Cerebellar cortex (tissue), 1 donor: ENCODE results near the gene COPB1.

Experiments
- DNase-seq: peaks from one replicate; pipeline ENCODE4 v3.0.0-alpha.2; 2015; ENCODE audit warnings: low spot score

Gene COPB1

DNA sequence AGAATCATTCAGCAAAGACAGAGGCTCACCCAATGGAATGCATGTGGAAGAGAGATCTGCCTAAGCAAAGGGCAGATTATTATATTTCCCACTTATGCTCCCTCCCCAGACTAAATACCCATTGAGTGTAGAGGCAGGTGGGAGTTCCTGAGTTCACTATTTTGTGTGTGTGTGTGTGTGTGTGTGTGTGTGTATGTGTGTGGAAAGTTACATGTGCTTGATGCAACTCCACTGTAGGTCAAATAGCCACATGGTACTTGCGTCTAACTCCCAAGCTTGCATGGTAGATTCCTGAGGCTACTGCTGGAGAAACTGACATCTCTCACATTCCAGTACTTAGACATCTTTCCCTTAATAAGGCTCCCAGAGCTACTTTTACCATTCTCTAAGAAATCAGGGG is 3.4 kb upstream of the COPB1 start:
- peak; percentile 29 for DNase-seq

DNA sequence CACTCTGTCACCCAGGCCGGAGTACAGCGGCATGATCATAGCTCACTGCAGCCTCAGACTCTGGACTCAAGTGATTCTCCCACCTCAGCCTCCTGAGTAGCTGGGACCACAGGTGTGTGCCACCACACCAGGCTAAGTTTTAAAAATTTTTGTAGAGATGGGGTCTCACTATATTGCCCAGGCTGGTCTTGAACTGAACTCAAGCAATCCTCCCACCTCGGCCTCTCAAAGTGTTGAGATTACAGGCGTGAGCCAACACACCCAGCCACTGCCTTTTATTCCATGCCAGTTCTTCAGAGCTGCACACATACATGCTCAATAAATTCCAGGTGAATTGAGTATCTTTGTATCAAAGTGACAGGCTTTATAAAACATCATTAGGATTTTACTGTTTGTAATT is 2.4 kb upstream of the COPB1 start:
- no peak for DNase-seq

DNA sequence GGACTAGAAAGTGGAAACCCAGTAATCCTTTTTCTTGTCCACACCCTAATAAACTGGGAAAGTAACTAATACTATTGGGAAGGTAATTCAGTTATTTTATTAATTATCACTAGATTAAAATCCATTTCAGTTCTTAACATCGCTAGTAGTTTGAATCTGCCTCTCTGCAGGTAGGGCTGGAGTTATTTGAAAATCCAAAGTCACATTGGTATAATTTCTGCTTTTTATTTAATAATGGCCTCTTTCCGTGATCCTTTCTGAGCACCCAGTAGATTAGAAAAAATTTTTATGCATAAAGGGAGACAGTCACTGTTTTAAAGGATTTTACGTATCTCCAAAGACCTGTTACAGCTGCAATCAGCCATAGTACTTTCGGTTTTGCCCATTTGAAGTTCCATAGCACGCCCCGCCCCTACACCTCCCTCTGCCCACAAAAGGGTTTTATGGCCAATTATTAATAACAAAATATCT is 605 bp upstream of the COPB1 start:
- peak; percentile 35 for DNase-seq

DNA sequence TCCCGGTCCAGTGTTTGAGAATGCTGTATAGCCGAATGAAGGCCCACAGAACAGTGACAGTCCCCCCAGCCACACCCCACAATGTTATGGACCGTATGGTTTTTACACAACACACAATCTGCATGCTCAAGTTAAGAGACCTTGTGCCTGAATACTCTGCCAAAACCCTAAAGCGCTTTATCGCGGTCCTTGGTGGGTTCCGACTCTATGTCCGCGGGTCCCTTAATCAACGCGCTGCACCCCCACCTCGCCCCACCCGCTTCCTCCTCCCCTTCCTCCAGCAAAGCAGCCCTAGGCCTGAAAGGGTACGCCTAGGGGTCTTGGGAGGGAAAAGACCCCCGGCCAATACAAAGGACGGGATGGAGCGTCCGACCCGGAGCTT is 442 bp downstream of the COPB1 start:
- peak; percentile 10 for DNase-seq

- DNase-seq: no peak
Observed at GRCh38 chr11:14480716-14481115, 18.9 kb downstream of the COPB1 start.

DNA sequence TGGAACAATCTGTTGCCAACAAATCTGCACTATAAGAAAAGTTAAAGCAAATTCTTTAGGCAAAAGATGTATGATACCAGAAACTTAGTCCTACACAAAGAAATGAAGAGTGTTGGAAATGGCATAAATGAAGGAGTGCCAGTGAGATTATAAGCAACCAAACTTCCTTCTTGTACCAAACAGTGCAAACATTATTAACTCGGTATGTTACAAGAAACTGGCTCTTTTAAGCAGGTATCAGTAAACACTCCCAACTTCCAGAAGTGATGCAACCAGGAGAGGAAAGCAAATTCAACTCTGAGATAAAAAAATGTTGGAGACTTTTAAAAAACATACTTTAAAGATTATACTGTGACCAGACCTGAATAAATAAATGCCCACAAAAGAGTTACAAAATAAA is 28.5 kb downstream of the COPB1 start:
- no peak for DNase-seq

GRCh38 chr11:14463623-14464022 is 36.0 kb downstream of the COPB1 start:
- DNase-seq: no peak

GRCh38 chr11:14460147-14460546 is 39.5 kb downstream of the COPB1 start:
- DNase-seq: no peak

DNA sequence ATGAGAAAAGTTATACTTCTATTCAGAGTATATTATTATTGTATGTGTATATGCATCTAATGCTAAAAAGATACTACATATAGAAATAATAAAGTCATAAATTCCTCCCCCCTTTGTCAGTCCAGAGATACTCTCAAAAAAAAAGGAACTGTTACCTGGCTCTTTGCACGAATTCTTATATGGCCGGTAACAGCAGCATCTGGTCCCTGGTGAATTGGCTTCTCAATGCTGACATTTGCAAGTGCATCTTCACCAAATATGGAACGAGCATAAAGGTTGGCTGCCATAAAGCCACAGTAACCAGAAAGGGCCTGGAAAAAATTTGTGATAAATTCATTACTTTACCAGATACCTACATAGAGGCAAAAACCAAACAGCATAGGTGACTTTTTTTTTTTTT is 41.2 kb downstream of the COPB1 start:
- DNase-seq: no peak

GRCh38 chr11:14455648-14456430 is 43.8 kb downstream of the COPB1 start:
- peak; percentile 17 for DNase-seq

GRCh38 chr11:14454861-14455632 is 44.6 kb downstream of the COPB1 start:
- peak; percentile 61 for DNase-seq

GRCh38 chr11:14451825-14452224 is 47.8 kb downstream of the COPB1 start:
- DNase-seq: no peak

DNA sequence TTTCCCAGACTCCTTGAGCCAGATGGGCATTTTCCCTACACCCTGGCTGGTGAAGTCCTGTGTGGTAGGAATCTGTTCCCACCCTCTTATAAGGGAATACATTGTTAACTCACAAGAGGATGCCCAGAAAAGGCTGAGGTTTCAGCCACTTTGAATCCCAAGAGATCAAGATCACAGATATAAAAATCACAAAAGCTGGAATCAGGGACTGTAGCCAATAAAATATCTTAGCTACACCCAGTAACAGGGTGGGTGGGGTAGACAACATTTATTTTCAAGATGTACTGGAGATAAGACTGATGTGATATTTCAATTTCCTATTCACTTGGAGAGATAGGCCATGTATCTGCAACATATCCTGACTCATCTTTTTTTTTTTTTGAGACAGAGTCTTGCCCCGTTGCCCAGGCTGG is 50.3 kb downstream of the COPB1 start:
- DNase-seq: no peak

DNA sequence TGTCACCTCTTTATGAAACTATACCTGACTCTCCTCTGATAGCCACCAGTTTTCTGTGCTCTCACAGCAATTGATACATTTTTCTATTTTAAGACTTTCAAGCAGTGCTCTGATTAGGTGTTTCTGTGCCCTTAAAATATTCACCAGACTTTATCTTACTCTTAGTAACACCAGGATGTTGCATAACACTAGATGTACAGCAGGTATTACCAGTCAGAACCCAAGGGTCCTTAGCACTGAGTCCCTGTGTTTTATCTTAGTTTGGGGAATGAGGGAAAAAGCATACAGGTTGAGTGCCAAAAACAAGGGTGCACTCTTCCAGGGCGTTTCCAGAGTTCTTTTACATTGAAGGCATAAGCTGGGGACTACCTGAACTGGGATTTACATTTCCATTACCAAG is 51.4 kb downstream of the COPB1 start:
- no peak for DNase-seq

DNA sequence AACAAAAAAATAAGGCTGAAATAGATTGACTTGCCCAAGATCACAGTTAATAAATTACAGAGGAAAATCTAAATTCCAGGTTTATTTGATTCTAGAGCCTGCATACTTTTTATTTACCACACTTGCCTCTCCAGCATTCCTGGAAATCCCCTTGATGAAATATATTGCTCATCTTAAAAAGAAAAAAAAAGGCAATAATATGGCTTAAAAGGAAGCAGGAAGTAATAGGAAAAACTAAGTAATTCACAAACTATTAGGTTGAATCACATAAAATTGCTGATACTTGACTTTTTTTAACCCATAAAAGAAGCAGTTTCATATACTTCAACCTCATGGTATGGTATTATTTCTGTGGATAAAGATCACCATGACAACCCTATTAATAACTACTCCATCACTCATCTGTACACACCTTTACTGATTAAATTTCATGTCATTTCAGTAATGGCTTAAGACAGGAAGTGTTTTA is 52.9 kb downstream of the COPB1 start:
- no peak for DNase-seq

DNA sequence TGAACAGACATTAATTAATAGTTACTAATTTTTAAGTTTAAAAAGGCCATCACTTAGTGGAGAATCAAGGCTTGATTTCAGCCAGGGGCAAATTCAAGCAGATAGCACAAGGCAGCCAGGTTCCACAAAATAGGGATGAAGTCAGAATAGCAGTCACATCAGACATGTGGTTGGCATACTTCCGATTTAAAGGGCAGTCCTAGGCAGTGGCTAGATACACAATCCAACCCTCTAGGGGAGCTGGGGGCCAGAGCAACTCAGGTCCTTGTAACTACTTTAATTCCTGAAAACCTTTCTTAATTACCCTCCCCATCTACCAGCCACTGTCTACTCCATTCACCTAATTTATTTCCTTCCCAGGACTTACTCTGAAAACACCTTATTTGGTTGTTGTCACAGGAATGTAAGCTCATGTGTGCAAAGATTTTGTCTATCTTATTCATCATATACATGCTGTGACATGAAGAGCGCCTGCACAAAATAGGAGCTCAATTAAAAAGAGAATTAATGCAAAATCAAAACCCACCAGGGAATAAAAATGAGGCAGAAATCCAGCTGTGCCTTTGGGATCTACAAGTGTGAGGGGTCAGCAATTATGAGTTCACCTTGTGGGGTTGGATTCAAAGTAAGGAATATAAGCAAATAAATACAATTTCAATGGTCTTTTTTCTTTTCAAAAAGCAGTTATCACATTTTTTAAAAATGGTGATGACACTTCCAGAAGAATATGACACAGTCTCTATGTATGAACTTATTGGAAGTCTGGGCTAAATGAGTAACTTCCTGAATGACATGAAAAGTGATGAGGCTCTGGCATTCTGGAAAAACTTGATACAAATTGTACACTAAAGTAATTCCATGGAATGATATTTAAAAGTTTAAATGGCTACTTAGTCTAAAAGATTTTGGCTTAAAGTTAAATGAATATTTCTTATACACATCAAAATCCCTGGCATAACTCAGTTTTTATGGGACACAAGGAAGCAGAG is 53.8 kb downstream of the COPB1 start:
- no peak for DNase-seq

DNA sequence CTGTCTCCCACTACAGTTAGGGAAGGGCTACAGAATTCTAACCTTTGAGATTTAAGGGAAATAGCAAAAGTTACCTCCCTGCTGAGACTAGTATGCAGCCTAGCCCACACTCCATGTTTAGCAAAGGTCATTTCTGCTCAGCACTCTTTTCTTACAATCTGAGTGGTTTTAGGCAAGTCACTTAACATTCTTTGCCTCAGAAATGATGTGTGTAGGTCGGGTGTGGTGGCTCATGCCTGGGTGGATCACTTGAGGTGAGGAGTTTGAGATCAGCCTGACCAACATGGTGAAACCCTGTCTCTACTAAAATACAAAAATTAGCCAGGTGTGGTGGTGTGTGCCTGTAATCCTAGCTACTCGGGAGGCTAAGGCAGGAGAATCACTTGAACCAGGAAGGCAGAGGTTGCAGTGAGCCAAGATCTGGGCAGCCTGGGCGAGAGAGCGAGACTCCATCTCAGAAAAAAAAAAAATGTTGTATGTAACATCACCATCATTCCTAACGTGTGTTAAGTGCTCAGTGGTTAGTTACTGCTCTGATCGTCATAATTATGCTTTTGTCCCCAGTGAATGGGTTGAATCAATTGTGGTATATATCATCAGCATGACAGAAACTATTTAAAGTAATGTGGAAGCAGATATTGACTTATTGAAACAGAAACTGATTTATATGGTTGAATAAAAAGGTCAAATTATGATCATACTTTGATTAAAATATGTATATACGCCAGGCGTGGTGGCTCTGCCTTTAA is 55.0 kb downstream of the COPB1 start:
- no peak for DNase-seq

GRCh38 chr11:14443638-14444037 is 56.0 kb downstream of the COPB1 start:
- peak; percentile 14 for DNase-seq

- no peak for DNase-seq
Observed at GRCh38 chr11:14435717-14436512, 63.7 kb downstream of the COPB1 start.

- DNase-seq: no peak
Observed at GRCh38 chr11:14425621-14426020, 74.0 kb downstream of the COPB1 start.
